ENCODE data around the gene TIMP1.

TIMP1 gene

DNA sequence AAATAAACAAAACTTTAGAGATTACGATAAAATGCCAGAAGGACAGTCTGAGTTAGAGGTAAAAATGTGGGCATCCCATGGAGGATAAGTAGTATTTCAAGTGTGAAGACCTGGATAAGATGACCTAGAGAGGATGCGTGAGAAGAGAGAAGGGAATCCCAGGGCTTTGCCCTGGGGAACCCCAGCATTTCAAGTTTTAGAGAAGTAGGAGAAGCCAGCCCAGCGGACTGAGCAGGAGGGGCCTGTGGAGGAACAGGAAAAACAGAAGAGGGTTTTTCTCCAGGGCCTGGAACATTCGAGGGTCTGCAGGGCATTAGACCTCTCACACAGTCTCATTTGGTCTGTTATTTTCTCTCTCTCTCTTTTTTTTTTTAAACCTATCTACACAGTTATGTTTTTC, 50.4 kb downstream of the TIMP1 start:
- in situ Hi-C loops (cut with MboI; ENCODE audit: low sequenced_read_pairs): no loop called here

DNA sequence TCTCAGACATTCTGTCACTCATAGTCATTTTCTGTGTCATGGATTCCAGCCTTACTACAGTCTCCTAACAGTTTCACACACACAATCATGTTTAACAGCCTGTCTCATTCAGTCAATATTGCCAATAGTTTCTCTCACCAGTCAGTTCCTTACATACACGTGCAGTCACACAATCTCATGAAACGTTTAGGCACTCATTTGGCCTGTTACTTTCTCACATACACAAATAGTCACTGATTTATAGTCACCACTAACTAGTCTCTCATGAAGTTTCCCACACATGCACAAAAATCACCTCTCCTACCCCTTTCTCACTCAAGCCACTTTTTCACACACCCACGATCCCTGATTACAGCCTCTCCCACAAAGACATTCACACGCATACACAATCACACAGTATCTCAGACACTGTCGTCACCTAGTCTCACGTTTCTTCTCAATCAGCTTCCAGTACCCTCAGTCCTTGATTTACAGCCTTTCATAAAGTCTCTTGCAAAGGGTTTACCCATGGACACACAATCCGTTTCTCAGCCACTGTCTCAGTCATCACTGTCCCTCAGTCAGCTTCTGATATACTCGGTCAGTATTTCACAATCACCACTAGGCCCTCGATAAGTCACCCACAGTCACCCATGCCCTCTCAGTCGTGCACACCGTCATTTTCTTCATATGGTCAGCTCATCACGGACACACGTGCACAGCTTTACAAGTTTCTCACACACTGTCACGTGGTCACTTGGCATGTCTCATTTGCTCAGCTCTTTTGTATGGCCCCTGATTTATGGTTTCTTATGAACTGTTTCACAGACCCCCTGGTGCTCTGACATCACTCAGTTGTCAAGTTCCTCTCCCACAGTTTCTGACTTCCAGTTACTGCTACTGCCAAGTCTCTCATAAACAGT, 51.7 kb downstream of the TIMP1 start:
- in situ Hi-C loops (cut with MboI; ENCODE audit: low sequenced_read_pairs): no loop called here

DNA sequence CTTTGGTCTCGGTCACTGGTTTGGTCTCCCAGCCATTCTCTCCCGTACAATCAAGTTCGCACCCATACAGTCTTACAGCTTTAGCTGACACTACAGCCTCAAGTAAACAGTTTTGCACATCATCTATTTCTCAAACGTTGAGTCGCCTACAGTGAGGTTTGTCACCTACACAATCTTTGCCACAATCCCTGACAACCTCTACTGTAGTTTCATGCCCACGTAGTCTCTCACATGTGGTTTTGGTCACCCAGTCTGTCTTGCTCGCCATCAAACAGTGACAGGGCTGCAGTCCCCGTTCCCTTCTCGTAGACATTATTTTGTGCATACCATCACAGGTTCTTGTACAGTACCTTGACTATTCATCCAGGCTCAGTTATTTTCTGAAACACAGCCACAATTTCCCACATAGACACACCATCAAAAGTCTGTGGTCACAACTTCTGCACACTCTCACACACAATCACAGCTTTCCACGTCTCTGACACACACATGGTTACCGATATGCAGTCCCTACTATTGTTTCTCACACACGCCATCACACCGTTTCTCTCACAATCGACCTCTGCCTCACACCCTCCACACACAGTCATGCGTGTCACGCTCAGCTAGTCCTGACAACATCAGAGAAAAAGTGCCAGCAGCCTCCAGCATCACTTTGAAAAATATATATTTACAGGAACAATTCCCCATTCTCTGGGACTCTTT, 52.8 kb downstream of the TIMP1 start:
- in situ Hi-C loops (cut with MboI; ENCODE audit: low sequenced_read_pairs): no loop called here

All from HL-60/S4 (cell line).